ENCODE results near the gene TRANK1. TPM values are rescaled to one million over a fixed set of nuclear protein-coding genes. Genes with fewer than 3 reads are reported as not detected.
A peak's percentile ranks its signal among the peaks of the same experiment; 100 is the strongest.

Gene TRANK1
- total RNA-seq, 1 experiment from 2014 or later: 6.3 TPM

DNA sequence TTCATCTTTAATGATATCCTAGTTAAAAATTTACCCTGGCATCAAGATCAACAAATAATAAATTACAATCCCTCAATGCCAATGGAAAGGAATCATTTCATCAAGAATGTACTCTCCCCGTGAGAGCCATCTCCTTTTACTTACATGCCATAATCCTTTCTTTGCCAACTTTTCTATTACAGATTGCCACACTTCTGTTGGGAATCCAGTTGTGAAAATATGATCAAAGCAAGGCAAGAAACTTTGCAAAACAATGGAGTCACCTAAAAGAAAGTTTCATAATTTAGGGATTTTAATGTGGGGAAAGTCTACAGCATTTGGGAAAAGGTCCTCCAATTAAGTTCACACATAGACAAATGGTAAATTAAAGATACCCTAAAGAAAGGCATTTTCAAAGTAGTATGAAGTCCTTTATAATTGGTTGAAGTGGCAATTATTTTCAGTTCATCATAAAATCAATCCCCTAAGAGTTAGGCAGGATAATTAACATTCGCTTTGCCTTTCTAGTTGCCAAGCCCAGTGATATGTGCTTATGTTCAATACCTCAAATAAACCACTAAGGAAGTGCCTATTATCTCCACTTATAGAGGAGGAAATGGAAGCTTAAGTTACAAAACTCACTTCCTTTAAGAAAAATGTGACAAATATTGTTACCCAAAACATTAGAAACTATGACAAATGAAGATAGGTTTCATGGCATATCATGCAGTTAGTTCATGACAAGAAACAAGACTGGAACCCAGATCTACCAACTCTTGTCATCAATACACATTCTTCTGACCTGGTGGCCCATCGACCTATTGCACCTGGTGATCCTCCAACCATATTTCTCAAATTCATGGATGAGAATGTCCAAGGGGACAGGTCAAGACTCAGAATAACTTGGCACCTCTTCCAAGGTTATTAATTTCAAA is 49.1 kb downstream of the TRANK1 start:
- Histone ChIP-seq H3K9me3 (ENCODE audit: low read depth, low read length, poor library complexity, severe bottlenecking) (no peaks in the 10 kb centered on the region), H3K36me3 (ENCODE audit: insufficient read depth, low read length, poor library complexity, severe bottlenecking) (no peaks in the 10 kb centered on the region), H3K4me3 (ENCODE audit: low read depth, low read length, poor library complexity, severe bottlenecking) (no peak overlapping the region), H3K27me3 (replicated peaks; ENCODE audit: insufficient read depth, low read depth, low read length, poor library complexity) (peaks cover 4% of the 10 kb centered on the region), H3K27ac (ENCODE audit: low read depth, low read length, poor library complexity, severe bottlenecking) (no peak overlapping the region), H3K4me1 (ENCODE audit: insufficient read depth, low read length, poor library complexity, severe bottlenecking) (peaks cover 54% of the 10 kb centered on the region)
- CTCF ChIA-PET: no interaction called here
- BruUV-seq (replicated peaks): no TSS peak
- intact Hi-C loops (cut with micrococcal nuclease; ENCODE audit: unreplicated experiment): no loop called here
- TF ChIP-seq EZH2 (IDR thresholded peaks at IDR 0.05; ENCODE audit: borderline replicate concordance, low read depth, low read length, poor library complexity, severe bottlenecking) (no peak), CTCF (conservative IDR thresholded peaks at IDR 0.05; ENCODE audit: low read depth, low read length) (no peak)
- POLR2A ChIA-PET (ENCODE audit: low non-redundant PET): no interaction called here
- DNase-seq (ENCODE audit: low spot score): peak; percentile 88

DNA sequence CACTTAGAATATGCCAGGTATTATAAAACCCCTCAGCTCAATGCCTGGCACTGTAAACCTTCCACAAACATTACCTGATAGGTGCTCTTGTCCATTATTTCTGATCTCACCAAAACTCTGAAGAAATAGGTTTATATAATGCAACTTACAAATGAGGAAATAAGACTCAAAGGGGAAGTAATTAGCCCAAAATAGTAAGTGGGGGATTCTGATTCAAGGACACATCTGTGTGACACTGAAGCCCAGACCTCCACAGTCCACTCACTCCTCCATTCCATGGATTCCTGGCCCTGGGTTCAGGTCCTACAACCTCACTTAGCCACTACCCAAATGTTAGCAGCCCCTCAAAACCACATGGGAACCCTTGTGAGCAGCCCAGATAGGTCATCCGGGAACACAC is 49.9 kb downstream of the TRANK1 start:
- H3K9me3 ChIP-seq (ENCODE audit: low read depth, low read length, poor library complexity, severe bottlenecking): no peaks in the 10 kb centered on the region
- no TSS peak for BruUV-seq (replicated peaks)
- TF ChIP-seq EZH2 (IDR thresholded peaks at IDR 0.05; ENCODE audit: borderline replicate concordance, low read depth, low read length, poor library complexity, severe bottlenecking) (no peak), CTCF (conservative IDR thresholded peaks at IDR 0.05; ENCODE audit: low read depth, low read length) (no peak)
- no peak overlapping the region for H3K27ac ChIP-seq (ENCODE audit: low read depth, low read length, poor library complexity, severe bottlenecking)
- no peak for DNase-seq (ENCODE audit: low spot score)
- H3K27me3 ChIP-seq (replicated peaks; ENCODE audit: insufficient read depth, low read depth, low read length, poor library complexity): peaks cover 4% of the 10 kb centered on the region
- H3K4me3 ChIP-seq (ENCODE audit: low read depth, low read length, poor library complexity, severe bottlenecking): no peak overlapping the region
- ChIA-PET POLR2A (ENCODE audit: low non-redundant PET) (no interaction called here), CTCF (no interaction called here)
- peaks cover 54% of the 10 kb centered on the region for H3K4me1 ChIP-seq (ENCODE audit: insufficient read depth, low read length, poor library complexity, severe bottlenecking)
- intact Hi-C loops (cut with micrococcal nuclease; ENCODE audit: unreplicated experiment): loop anchor here (5.0 kb wide), 1 partner anchor 97 kb away; the partner anchor contains the start of genes EPM2AIP1 and MLH1
- H3K36me3 ChIP-seq (ENCODE audit: insufficient read depth, low read length, poor library complexity, severe bottlenecking): no peaks in the 10 kb centered on the region

DNA sequence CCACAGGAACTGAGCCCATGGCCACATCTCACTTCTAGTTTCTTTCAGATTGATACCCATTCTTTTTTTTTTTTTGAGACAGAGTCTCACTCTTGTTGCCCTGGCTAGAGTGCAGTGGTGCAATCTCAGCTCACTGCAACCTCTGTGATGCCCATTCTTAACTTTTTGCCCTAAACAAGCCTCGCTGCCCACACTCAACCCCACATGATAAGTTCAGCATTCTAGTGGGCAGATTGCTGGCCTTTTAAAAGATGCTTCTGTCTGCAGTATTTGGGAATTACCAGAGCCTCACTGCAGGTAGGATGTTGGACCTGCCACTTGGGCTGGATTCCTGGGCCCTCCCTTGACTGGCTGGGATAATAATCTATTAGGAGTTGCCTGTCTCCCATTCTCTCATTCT is 51.0 kb downstream of the TRANK1 start:
- TF ChIP-seq CTCF (conservative IDR thresholded peaks at IDR 0.05; ENCODE audit: low read depth, low read length) (no peak), EZH2 (IDR thresholded peaks at IDR 0.05; ENCODE audit: borderline replicate concordance, low read depth, low read length, poor library complexity, severe bottlenecking) (no peak)
- Histone ChIP-seq H3K4me3 (ENCODE audit: low read depth, low read length, poor library complexity, severe bottlenecking) (no peak overlapping the region), H3K27ac (ENCODE audit: low read depth, low read length, poor library complexity, severe bottlenecking) (no peak overlapping the region), H3K36me3 (ENCODE audit: insufficient read depth, low read length, poor library complexity, severe bottlenecking) (no peaks in the 10 kb centered on the region), H3K9me3 (ENCODE audit: low read depth, low read length, poor library complexity, severe bottlenecking) (no peaks in the 10 kb centered on the region), H3K27me3 (replicated peaks; ENCODE audit: insufficient read depth, low read depth, low read length, poor library complexity) (peaks cover 4% of the 10 kb centered on the region), H3K4me1 (ENCODE audit: insufficient read depth, low read length, poor library complexity, severe bottlenecking) (peaks cover 54% of the 10 kb centered on the region)
- CTCF ChIA-PET: no interaction called here
- no peak for DNase-seq (ENCODE audit: low spot score)
- intact Hi-C loops (cut with micrococcal nuclease; ENCODE audit: unreplicated experiment): loop anchor here (5.0 kb wide), 1 partner anchor 98 kb away; the partner anchor contains the start of genes EPM2AIP1 and MLH1
- POLR2A ChIA-PET (ENCODE audit: low non-redundant PET): no interaction called here
- TSS peak; percentile 87 for BruUV-seq (replicated peaks)
